Spleen (tissue), 7 donors: ENCODE data around the gene SPTAN1.

Experiments
- POLR2A ChIP-seq, 3 donors: fragments of 450-650 bp; IDR thresholded peaks; one replicate each; pipeline ENCODE4 v1.5.1; 2017; ENCODE audit warnings: antibody characterized with exemption in 3 of 3, mild to moderate bottlenecking in 1 of 3
- POLR2AphosphoS5 ChIP-seq, 3 donors: sonication (generic); formaldehyde crosslinking; IDR thresholded peaks; one replicate each; pipeline ENCODE4 v1.5.1; 2017; ENCODE audit warnings: antibody characterized with exemption in 3 of 3
- TF ChIP-seq, protein P1 (sequence below), 11 experiments: fragments of 200-600 bp in 7 of 11; fragments of 450-650 bp in 4 of 11; sonication (generic) in 4 of 11; IDR thresholded peaks in 8 of 11; conservative IDR thresholded peaks in 3 of 11; 1 replicate in 7 of 11; 2 replicates in 4 of 11; pipeline versions ENCODE4 v1.4.0 to v1.8.0; 2016 to 2021; ENCODE audit warnings: antibody characterized with exemption in 11 of 11, inconsistent platforms in 4 of 11, mild to moderate bottlenecking in 1 of 11
- donor health status: DM: no; HTN: no; CAD: no; lungs with moderate emphysema.
- donor health status: DM: no; HTN: no; CAD: no.
- donor health status: DM: no; HTN: no; CAD: no.

DNA sequence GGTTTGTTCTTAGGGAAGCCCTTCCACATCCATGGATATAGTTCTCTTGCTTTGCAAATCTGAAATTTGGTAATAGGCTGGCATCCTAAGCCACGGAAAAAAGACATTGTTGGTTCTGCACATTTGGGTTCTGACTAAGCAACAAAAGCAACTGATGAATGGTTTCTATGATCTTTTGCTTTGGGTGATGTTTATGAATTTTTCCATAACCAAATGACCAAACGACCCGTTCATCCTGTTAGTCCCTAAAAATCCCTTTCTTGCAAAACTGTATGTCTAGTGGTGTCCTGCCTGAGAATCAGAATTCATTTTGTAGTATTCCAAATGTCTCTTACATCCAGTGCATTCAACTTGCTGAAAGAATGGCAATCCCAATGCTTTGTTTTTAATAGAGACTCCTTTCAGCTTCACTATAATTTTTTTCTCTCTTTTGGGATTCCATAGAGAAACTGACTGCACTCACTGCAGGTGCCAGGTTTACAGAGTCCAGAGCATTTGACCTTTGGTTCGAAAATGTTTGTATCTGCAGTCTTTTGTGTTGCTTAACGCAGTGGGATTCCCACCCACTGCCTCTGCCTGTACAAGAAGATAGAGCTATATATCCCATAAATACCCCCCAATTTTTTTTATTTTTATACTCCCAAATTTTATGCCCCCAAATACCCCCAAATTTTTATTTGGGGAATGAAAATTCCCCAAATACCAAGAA, 4.7 kb downstream of the SPTAN1 start:
- TF ChIP-seq, protein P1, sequence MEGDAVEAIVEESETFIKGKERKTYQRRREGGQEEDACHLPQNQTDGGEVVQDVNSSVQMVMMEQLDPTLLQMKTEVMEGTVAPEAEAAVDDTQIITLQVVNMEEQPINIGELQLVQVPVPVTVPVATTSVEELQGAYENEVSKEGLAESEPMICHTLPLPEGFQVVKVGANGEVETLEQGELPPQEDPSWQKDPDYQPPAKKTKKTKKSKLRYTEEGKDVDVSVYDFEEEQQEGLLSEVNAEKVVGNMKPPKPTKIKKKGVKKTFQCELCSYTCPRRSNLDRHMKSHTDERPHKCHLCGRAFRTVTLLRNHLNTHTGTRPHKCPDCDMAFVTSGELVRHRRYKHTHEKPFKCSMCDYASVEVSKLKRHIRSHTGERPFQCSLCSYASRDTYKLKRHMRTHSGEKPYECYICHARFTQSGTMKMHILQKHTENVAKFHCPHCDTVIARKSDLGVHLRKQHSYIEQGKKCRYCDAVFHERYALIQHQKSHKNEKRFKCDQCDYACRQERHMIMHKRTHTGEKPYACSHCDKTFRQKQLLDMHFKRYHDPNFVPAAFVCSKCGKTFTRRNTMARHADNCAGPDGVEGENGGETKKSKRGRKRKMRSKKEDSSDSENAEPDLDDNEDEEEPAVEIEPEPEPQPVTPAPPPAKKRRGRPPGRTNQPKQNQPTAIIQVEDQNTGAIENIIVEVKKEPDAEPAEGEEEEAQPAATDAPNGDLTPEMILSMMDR (IDR thresholded peaks at IDR 0.05 in 8 of 11, conservative IDR thresholded peaks at IDR 0.05 in 3 of 11) = no peak
- no peak for TF ChIP-seq POLR2AphosphoS5 (IDR thresholded peaks at IDR 0.05)
- no peak for TF ChIP-seq POLR2A (IDR thresholded peaks at IDR 0.05)
